B cell (primary cell): Measurements from ENCODE around the gene CRIM1. TPM values are rescaled to one million over a fixed set of nuclear protein-coding genes. Genes with fewer than 3 reads are reported as not detected.

Experiments
- ATAC-seq: fragments of 200-7000 bp; cut with Tn5 transposase; one replicate; pipeline ENCODE4 v1.10.0; 2021; ENCODE audit warnings: low read depth, mild to moderate bottlenecking, moderate number of reproducible peaks, moderate library complexity
- CTCF ChIA-PET: fragments of 350-600 bp; sonication (Branson Sonifier 250); formaldehyde crosslinking; loops from one replicate; lab custom pipeline; 2021; ENCODE audit warnings: antibody characterized with exemption, inconsistent platforms; lab: Charles Lee
- POLR2A ChIA-PET: fragments of 350-600 bp; sonication (Branson Sonifier 250); formaldehyde crosslinking; loops from one replicate; lab custom pipeline; 2021; ENCODE audit warnings: antibody characterized with exemption; lab: Charles Lee
- DNase-seq: peaks from one replicate; pipeline ENCODE4 v3.0.0; 2013
- H2AFZ ChIP-seq: 2 replicates; pipeline ENCODE4 v1.6.1; 2012; ENCODE audit warnings: mild to moderate bottlenecking, low read depth, low read length; ENCODE audit not compliant: insufficient read depth, poor library complexity, severe bottlenecking
- H3K27ac ChIP-seq, 2 donors: 1 replicate in 1 of 2; 2 replicates in 1 of 2; pipeline ENCODE4 v1.5.1; 2012 to 2013; ENCODE audit warnings: low read length in 2 of 2, mild to moderate bottlenecking in 2 of 2, moderate library complexity in 1 of 2
- H3K27me3 ChIP-seq, 4 experiments: fragments of 200-600 bp in 1 of 4; sonication (generic) in 1 of 4; replicated peaks in 1 of 4; 1 replicate in 2 of 4; 2 replicates in 2 of 4; pipeline versions ENCODE4 v1.6.1 to v1.7.0; 2013 to 2016; ENCODE audit warnings: low read length in 3 of 4, mild to moderate bottlenecking in 2 of 4, mixed read lengths in 1 of 4, moderate library complexity in 1 of 4; ENCODE audit not compliant: insufficient read depth in 4 of 4, control insufficient read depth in 3 of 4; ENCODE audit errors: control extremely low read depth in 1 of 4
- H3K36me3 ChIP-seq, 2 experiments: replicated peaks in 1 of 2; 1 replicate in 1 of 2; 2 replicates in 1 of 2; pipeline versions ENCODE4 v1.6.1 to v1.7.1; 2013; ENCODE audit warnings: low read length in 1 of 2; ENCODE audit not compliant: insufficient read depth in 2 of 2, control insufficient read depth in 1 of 2; ENCODE audit errors: control extremely low read depth in 1 of 2, extremely low read depth in 1 of 2
- H3K4me1 ChIP-seq, 2 donors: fragments of 200-600 bp in 1 of 2; sonication (generic) in 1 of 2; 1 replicate in 1 of 2; 2 replicates in 1 of 2; pipeline versions ENCODE4 v1.5.1 to v1.6.1; 2013 to 2017; ENCODE audit warnings: low read length in 2 of 2; ENCODE audit not compliant: control insufficient read depth in 2 of 2, insufficient read depth in 2 of 2
- H3K4me2 ChIP-seq: replicated peaks from 2 replicates; pipeline ENCODE3; 2012; ENCODE audit warnings: mild to moderate bottlenecking, low read depth, low read length; ENCODE audit not compliant: poor library complexity, severe bottlenecking
- H3K4me3 ChIP-seq, 5 experiments: fragments of 200-600 bp in 1 of 5; sonication (generic) in 1 of 5; 1 replicate in 3 of 5; 2 replicates in 2 of 5; pipeline versions ENCODE4 v1.5.1 to v1.7.0; 2011 to 2016; ENCODE audit warnings: low read length in 4 of 5, mild to moderate bottlenecking in 4 of 5, low read depth in 2 of 5, control low read depth in 1 of 5, moderate library complexity in 1 of 5; ENCODE audit not compliant: insufficient read depth in 1 of 5; ENCODE audit errors: control extremely low read depth in 1 of 5, extremely low read depth in 1 of 5
- H3K79me2 ChIP-seq: fragments of 200-600 bp; sonication (generic); one replicate; pipeline ENCODE4 v1.6.0; 2016; ENCODE audit warnings: low read length; ENCODE audit not compliant: control insufficient read depth, insufficient read depth
- H3K9ac ChIP-seq: fragments of 200-600 bp; sonication (generic); 2 replicates; pipeline ENCODE4 v1.6.1; 2017; ENCODE audit warnings: mild to moderate bottlenecking, low read length, moderate library complexity
- H3K9me3 ChIP-seq, 3 donors: one replicate each; pipeline versions ENCODE4 v1.6.1 to v1.7.1; 2013; ENCODE audit warnings: low read length in 2 of 3; ENCODE audit not compliant: control insufficient read depth in 2 of 3, insufficient read depth in 1 of 3; ENCODE audit errors: control extremely low read depth in 1 of 3
- H4K20me1 ChIP-seq: 2 replicates; pipeline ENCODE4 v1.6.0; 2012; ENCODE audit warnings: mild to moderate bottlenecking, low read length; ENCODE audit not compliant: insufficient read depth, control insufficient read depth, poor library complexity, severe bottlenecking
- H3K27ac Mint-ChIP-seq: one replicate; pipeline ENCODE4 v1.8.0; 2021; ENCODE audit warnings: mixed read lengths
- H3K27me3 Mint-ChIP-seq: one replicate; pipeline ENCODE4 v1.8.0; 2021; ENCODE audit warnings: mixed read lengths
- H3K4me1 Mint-ChIP-seq: one replicate; pipeline ENCODE4 v1.8.0; 2021; ENCODE audit warnings: mixed read lengths
- H3K4me3 Mint-ChIP-seq: one replicate; pipeline ENCODE4 v1.8.0; 2021; ENCODE audit warnings: mixed read lengths
- H3K9me3 Mint-ChIP-seq: one replicate; pipeline ENCODE4 v1.8.0; 2022; ENCODE audit warnings: mixed read lengths; ENCODE audit not compliant: insufficient read depth
- EZH2 ChIP-seq: IDR thresholded peaks from 2 replicates; pipeline ENCODE4 v1.6.1; 2012; ENCODE audit warnings: borderline replicate concordance, low read depth, mild to moderate bottlenecking, moderate library complexity, low read length; ENCODE audit not compliant: insufficient read depth, poor library complexity, severe bottlenecking
- WGBS: methylation state at CpG from one replicate; pipeline ENCODE4 v1.1.5; 2013; ENCODE audit warnings: missing lambda C conversion rate; ENCODE audit not compliant: insufficient coverage; 5-methylcytosine and 5-hydroxymethylcytosine counted together
- intact Hi-C: fragments of 100-400 bp; cut with micrococcal nuclease; formaldehyde crosslinking; loops from one replicate; pipeline ENCODE4 v1.10.0; 2022
- polyA plus RNA-seq: library from polyadenylated mRNA; depleted of rRNA; stranded (reverse); fragments of >200 nt; gene quantifications from 2 replicates; pipeline ENCODE4 v1.2.3, GENCODE V29; 2012
- total RNA-seq, 2 donors: library from RNA; stranded (reverse); fragments of 120-200 nt in 1 of 2; gene quantifications; 1 replicate in 1 of 2; 2 replicates in 1 of 2; pipeline versions ENCODE4 v1.2.3 to v1.2.4, GENCODE V29; 2013 to 2022
- TF ChIP-seq, protein P1 (sequence below): fragments of 200-600 bp; IDR thresholded peaks from one replicate; pipeline ENCODE4 v1.8.0; 2022; ENCODE audit warnings: antibody characterized with exemption, mild to moderate bottlenecking

CRIM1 gene
- total and polyA plus RNA-seq, 2 donors (not counting 1 experiment from before 2014, with no cell fraction given), result 1.3 to 5.0 TPM

GRCh38 chr2:36382472-36382871 is 26.9 kb downstream of the CRIM1 start:
- H3K9me3 Mint-ChIP-seq, result no peaks in the 10 kb centered on the region
- intact Hi-C loops, result no loop called here
- POLR2A ChIA-PET, result no interaction called here

DNA sequence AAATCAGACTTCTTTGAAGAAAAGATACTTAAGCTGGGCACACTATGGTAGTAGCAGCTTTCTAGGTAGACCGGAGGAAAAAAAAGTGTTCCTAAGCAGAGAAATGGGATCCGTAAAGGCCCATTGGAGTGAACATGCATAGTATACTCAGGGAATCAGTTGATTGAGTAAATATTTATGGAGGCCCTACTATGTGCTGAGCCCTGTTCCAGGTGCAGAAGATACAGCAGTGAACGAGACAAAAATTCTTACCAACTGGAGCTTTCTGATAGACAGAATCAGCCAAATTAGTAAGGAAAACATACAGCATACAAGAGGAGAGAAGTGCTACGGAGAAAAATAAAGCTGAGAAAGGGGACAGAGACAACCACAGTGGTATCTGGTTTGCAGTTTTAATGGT is 28.1 kb downstream of the CRIM1 start:
- no peak overlapping the region for H3K4me3 ChIP-seq
- Mint-ChIP-seq H3K27me3 (peaks cover 9% of the 10 kb centered on the region), H3K27ac (no peak overlapping the region), H3K4me3 (no peak overlapping the region), H3K9me3 (no peaks in the 10 kb centered on the region), H3K4me1 (no peaks in the 10 kb centered on the region)
- intact Hi-C loops, result no loop called here
- no peak overlapping the region for H3K27ac ChIP-seq
- no peaks in the 10 kb centered on the region for H3K36me3 ChIP-seq
- H3K4me1 ChIP-seq, result peaks cover 0 to 11% of the 10 kb centered on the region in 2 donors
- TF ChIP-seq EZH2, result no peak
- TF ChIP-seq, protein P1, sequence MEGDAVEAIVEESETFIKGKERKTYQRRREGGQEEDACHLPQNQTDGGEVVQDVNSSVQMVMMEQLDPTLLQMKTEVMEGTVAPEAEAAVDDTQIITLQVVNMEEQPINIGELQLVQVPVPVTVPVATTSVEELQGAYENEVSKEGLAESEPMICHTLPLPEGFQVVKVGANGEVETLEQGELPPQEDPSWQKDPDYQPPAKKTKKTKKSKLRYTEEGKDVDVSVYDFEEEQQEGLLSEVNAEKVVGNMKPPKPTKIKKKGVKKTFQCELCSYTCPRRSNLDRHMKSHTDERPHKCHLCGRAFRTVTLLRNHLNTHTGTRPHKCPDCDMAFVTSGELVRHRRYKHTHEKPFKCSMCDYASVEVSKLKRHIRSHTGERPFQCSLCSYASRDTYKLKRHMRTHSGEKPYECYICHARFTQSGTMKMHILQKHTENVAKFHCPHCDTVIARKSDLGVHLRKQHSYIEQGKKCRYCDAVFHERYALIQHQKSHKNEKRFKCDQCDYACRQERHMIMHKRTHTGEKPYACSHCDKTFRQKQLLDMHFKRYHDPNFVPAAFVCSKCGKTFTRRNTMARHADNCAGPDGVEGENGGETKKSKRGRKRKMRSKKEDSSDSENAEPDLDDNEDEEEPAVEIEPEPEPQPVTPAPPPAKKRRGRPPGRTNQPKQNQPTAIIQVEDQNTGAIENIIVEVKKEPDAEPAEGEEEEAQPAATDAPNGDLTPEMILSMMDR, result no peak
- no peaks in the 10 kb centered on the region for H3K79me2 ChIP-seq
- no peak overlapping the region for H3K9ac ChIP-seq
- DNase-seq, result no peak
- ChIA-PET POLR2A (no interaction called here), CTCF (no interaction called here)
- no peaks in the 10 kb centered on the region for H3K9me3 ChIP-seq
- 94% methylated on average over 3 of the region's 4 CpGs for WGBS
- no peak overlapping the region for H3K4me2 ChIP-seq
- ATAC-seq, result no peak
- no peaks in the 10 kb centered on the region for H3K27me3 ChIP-seq
- no peak overlapping the region for H2AFZ ChIP-seq
- no peaks in the 10 kb centered on the region for H4K20me1 ChIP-seq

More at GRCh38 chr2:36382472-36382871, 26.9 kb downstream of the CRIM1 start:
- H3K27ac ChIP-seq, result no peak overlapping the region
- ATAC-seq (no peak), DNase-seq (no peak)
- H3K4me2 ChIP-seq, result no peak overlapping the region
- Mint-ChIP-seq H3K27ac (no peak overlapping the region), H3K4me1 (no peaks in the 10 kb centered on the region), H3K27me3 (peaks cover 13% of the 10 kb centered on the region), H3K4me3 (no peak overlapping the region)
- H2AFZ ChIP-seq, result no peak overlapping the region
- no peaks in the 10 kb centered on the region for H3K36me3 ChIP-seq
- WGBS, result 100% methylated on average over 1 of the region's 2 CpGs
- H3K4me1 ChIP-seq, result peaks cover 0 to 11% of the 10 kb centered on the region in 2 donors
- H3K9me3 ChIP-seq, result no peaks in the 10 kb centered on the region
- CTCF ChIA-PET, result no interaction called here
- no peak for TF ChIP-seq EZH2
- TF ChIP-seq, protein P1, result no peak
- H3K79me2 ChIP-seq, result no peaks in the 10 kb centered on the region
- no peaks in the 10 kb centered on the region for H4K20me1 ChIP-seq
- H3K4me3 ChIP-seq, result no peak overlapping the region
- no peaks in the 10 kb centered on the region for H3K27me3 ChIP-seq
- H3K9ac ChIP-seq, result no peak overlapping the region
